ENCODE data around the gene NPRL2.
"Not testable (repeated sequence)": the region's sequence is repeated elsewhere in the genome, so short reads cannot be mapped to it uniquely, and the experiment has no call there.

Gene NPRL2

GRCh38 chr3:50314816-50315215, 35.8 kb downstream of the NPRL2 start:
- TF ChIP-seq CTCF (IDR thresholded peaks at IDR 0.05; ENCODE audit: control insufficient read depth, extremely low read depth, insufficient read depth) = no peak
- no peak overlapping the region for H3K4me3 ChIP-seq (ENCODE audit: low read depth, low read length)
- DNase-seq (ENCODE audit: low read depth) = no peak

- TF ChIP-seq CTCF (IDR thresholded peaks at IDR 0.05; ENCODE audit: control insufficient read depth, extremely low read depth, insufficient read depth) = no peak
- no peak overlapping the region for H3K4me3 ChIP-seq (ENCODE audit: low read depth, low read length)
- DNase-seq (ENCODE audit: low read depth) = no peak
Measured at GRCh38 chr3:50314342-50314741, 36.2 kb downstream of the NPRL2 start.

GRCh38 chr3:50312041-50312440, 38.5 kb downstream of the NPRL2 start:
- DNase-seq (ENCODE audit: low read depth); H3K4me3 ChIP-seq (ENCODE audit: low read depth, low read length): not testable (repeated sequence)

- DNase-seq (ENCODE audit: low read depth) = no peak
- no peak for TF ChIP-seq CTCF (IDR thresholded peaks at IDR 0.05; ENCODE audit: control insufficient read depth, extremely low read depth, insufficient read depth)
- no peak overlapping the region for H3K4me3 ChIP-seq (ENCODE audit: low read depth, low read length)
Measured at GRCh38 chr3:50304601-50305000, 46.0 kb downstream of the NPRL2 start.

GRCh38 chr3:50303013-50303815, 47.4 kb downstream of the NPRL2 start, which contains the start of gene HYAL1:
HYAL1 (minus strand) TSS chr3:50303574; CDS start chr3:50302956, 618 bp downstream.
- TF ChIP-seq CTCF (IDR thresholded peaks at IDR 0.05; ENCODE audit: control insufficient read depth, extremely low read depth, insufficient read depth) = no peak
- no peak for DNase-seq (ENCODE audit: low read depth)
- no peak within 1 kb of the TSS for H3K4me3 ChIP-seq (ENCODE audit: low read depth, low read length)

- H3K4me3 ChIP-seq (ENCODE audit: low read depth, low read length) = no peak overlapping the region
- no peak for TF ChIP-seq CTCF (IDR thresholded peaks at IDR 0.05; ENCODE audit: control insufficient read depth, extremely low read depth, insufficient read depth)
- no peak for DNase-seq (ENCODE audit: low read depth)
Measured at GRCh38 chr3:50302095-50303012, 48.2 kb downstream of the NPRL2 start.

GRCh38 chr3:50300681-50301254, 49.8 kb downstream of the NPRL2 start:
- DNase-seq (ENCODE audit: low read depth) = no peak
- H3K4me3 ChIP-seq (ENCODE audit: low read depth, low read length) = peak overlapping the region; percentile 55; the same call in 1 of the 2 replicates
- TF ChIP-seq CTCF (IDR thresholded peaks at IDR 0.05; ENCODE audit: control insufficient read depth, extremely low read depth, insufficient read depth) = no peak
